Muscle layer of colon (tissue), 2 donors: ENCODE data around the gene C16orf54.
"Not testable (repeated sequence)": the region's sequence is repeated elsewhere in the genome, so short reads cannot be mapped to it uniquely, and the experiment has no call there.

Source experiments
- H3K27ac ChIP-seq: one replicate; pipeline ENCODE4 v1.7.0; 2013; ENCODE audit warnings: low read depth, mild to moderate bottlenecking, low read length, moderate library complexity
- H3K27me3 ChIP-seq, 2 donors: one replicate each; pipeline ENCODE4 v1.7.0; 2013; ENCODE audit warnings: low read length in 2 of 2, mild to moderate bottlenecking in 2 of 2; ENCODE audit not compliant: insufficient read depth in 2 of 2, control insufficient read depth in 1 of 2
- H3K36me3 ChIP-seq: one replicate; pipeline ENCODE4 v1.7.0; 2013; ENCODE audit warnings: mild to moderate bottlenecking, low read length; ENCODE audit not compliant: insufficient read depth
- H3K4me1 ChIP-seq: one replicate; pipeline ENCODE4 v1.7.0; 2013; ENCODE audit warnings: mild to moderate bottlenecking, low read length; ENCODE audit not compliant: insufficient read depth
- H3K4me3 ChIP-seq, 2 donors: one replicate each; pipeline ENCODE4 v1.7.0; 2013; ENCODE audit warnings: low read length in 2 of 2, low read depth in 1 of 2, mild to moderate bottlenecking in 1 of 2, moderate library complexity in 1 of 2
- H3K9ac ChIP-seq: one replicate; pipeline ENCODE4 v1.7.0; 2013; ENCODE audit warnings: low read length
- H3K9me3 ChIP-seq: one replicate; pipeline ENCODE4 v1.7.0; 2013; ENCODE audit warnings: mild to moderate bottlenecking, low read length
- donor health status: abdominal sarcoma.
- donor health status: Adenocarcinoma of cecum.

C16orf54 gene

GRCh38 chr16:29736112-29736511, 9.7 kb downstream of the C16orf54 start:
- Histone ChIP-seq H3K27me3 (no peaks in the 10 kb centered on the region), H3K4me3 (no peak overlapping the region), H3K9ac (no peak overlapping the region), H3K4me1 (no peaks in the 10 kb centered on the region), H3K36me3 (no peaks in the 10 kb centered on the region), H3K27ac (no peak overlapping the region), H3K9me3 (no peaks in the 10 kb centered on the region)

- no peaks in the 10 kb centered on the region for H3K27me3 ChIP-seq
- H3K4me3 ChIP-seq: no peak overlapping the region
- H3K9ac ChIP-seq: no peak overlapping the region
- no peaks in the 10 kb centered on the region for H3K36me3 ChIP-seq
- H3K9me3 ChIP-seq: no peaks in the 10 kb centered on the region
- no peaks in the 10 kb centered on the region for H3K4me1 ChIP-seq
- H3K27ac ChIP-seq: no peak overlapping the region
Measured at GRCh38 chr16:29734786-29735185, 11.0 kb downstream of the C16orf54 start.

GRCh38 chr16:29731768-29732601, 13.8 kb downstream of the C16orf54 start:
- not testable (repeated sequence) for H3K27ac ChIP-seq, H3K4me1 ChIP-seq

GRCh38 chr16:29730649-29731048, 15.1 kb downstream of the C16orf54 start:
- H3K4me3 ChIP-seq: no peak overlapping the region
- no peaks in the 10 kb centered on the region for H3K27me3 ChIP-seq
- H3K27ac ChIP-seq: no peak overlapping the region
- H3K9me3 ChIP-seq: no peaks in the 10 kb centered on the region
- H3K36me3 ChIP-seq: no peaks in the 10 kb centered on the region
- H3K9ac ChIP-seq: no peak overlapping the region
- H3K4me1 ChIP-seq: no peaks in the 10 kb centered on the region

More at GRCh38 chr16:29731768-29732601, 13.8 kb downstream of the C16orf54 start:
- H3K4me3 ChIP-seq, H3K9me3 ChIP-seq, H3K27me3 ChIP-seq, H3K36me3 ChIP-seq, H3K9ac ChIP-seq: not testable (repeated sequence)

- no peaks in the 10 kb centered on the region for H3K9me3 ChIP-seq
- H3K4me3 ChIP-seq: no peak overlapping the region
- H3K27ac ChIP-seq: no peak overlapping the region
- no peaks in the 10 kb centered on the region for H3K27me3 ChIP-seq
- no peak overlapping the region for H3K9ac ChIP-seq
- no peaks in the 10 kb centered on the region for H3K4me1 ChIP-seq
- H3K36me3 ChIP-seq: no peaks in the 10 kb centered on the region
Measured at GRCh38 chr16:29729116-29729521, 16.7 kb downstream of the C16orf54 start.

- Histone ChIP-seq H3K4me3 (no peak overlapping the region), H3K9ac (no peak overlapping the region), H3K36me3 (no peaks in the 10 kb centered on the region), H3K27ac (no peak overlapping the region), H3K9me3 (no peaks in the 10 kb centered on the region), H3K4me1 (no peaks in the 10 kb centered on the region), H3K27me3 (no peaks in the 10 kb centered on the region)
Measured at GRCh38 chr16:29727452-29727851, 18.3 kb downstream of the C16orf54 start.

- Histone ChIP-seq H3K9me3 (no peaks in the 10 kb centered on the region), H3K27me3 (no peaks in the 10 kb centered on the region), H3K27ac (no peak overlapping the region), H3K9ac (no peak overlapping the region), H3K4me3 (no peak overlapping the region), H3K36me3 (no peaks in the 10 kb centered on the region), H3K4me1 (no peaks in the 10 kb centered on the region)
Measured at GRCh38 chr16:29726845-29727377, 18.9 kb downstream of the C16orf54 start.

- not testable (repeated sequence) for H3K4me3 ChIP-seq, H3K9me3 ChIP-seq, H3K27me3 ChIP-seq, H3K9ac ChIP-seq, H3K27ac ChIP-seq, H3K4me1 ChIP-seq, H3K36me3 ChIP-seq
Measured at GRCh38 chr16:29721167-29721879, 24.5 kb downstream of the C16orf54 start.

- Histone ChIP-seq H3K4me3 (no peak overlapping the region), H3K9ac (no peak overlapping the region), H3K9me3 (no peaks in the 10 kb centered on the region), H3K27me3 (no peaks in the 10 kb centered on the region), H3K27ac (no peak overlapping the region), H3K36me3 (no peaks in the 10 kb centered on the region), H3K4me1 (no peaks in the 10 kb centered on the region)
Measured at GRCh38 chr16:29720703-29721102, 25.1 kb downstream of the C16orf54 start.

GRCh38 chr16:29719063-29719462, 26.7 kb downstream of the C16orf54 start:
- no peak overlapping the region for H3K4me3 ChIP-seq
- H3K27me3 ChIP-seq: no peaks in the 10 kb centered on the region
- H3K9me3 ChIP-seq: no peaks in the 10 kb centered on the region
- no peaks in the 10 kb centered on the region for H3K36me3 ChIP-seq
- H3K9ac ChIP-seq: no peak overlapping the region
- no peaks in the 10 kb centered on the region for H3K4me1 ChIP-seq
- no peak overlapping the region for H3K27ac ChIP-seq

- Histone ChIP-seq H3K9me3 (no peaks in the 10 kb centered on the region), H3K9ac (no peak overlapping the region), H3K4me1 (no peaks in the 10 kb centered on the region), H3K4me3 (no peak overlapping the region), H3K27ac (no peak overlapping the region), H3K27me3 (no peaks in the 10 kb centered on the region), H3K36me3 (no peaks in the 10 kb centered on the region)
Measured at GRCh38 chr16:29717113-29717512, 28.7 kb downstream of the C16orf54 start.
